Upper lobe of right lung (tissue), 1 donor: ENCODE data around the gene ITPR3. TPM values are rescaled to one million over a fixed set of nuclear protein-coding genes. Genes with fewer than 3 reads are reported as not detected.
A peak's percentile ranks its signal among the peaks of the same experiment; 100 is the strongest.

Source experiments
- ATAC-seq: fragments of 200-7000 bp; cut with Tn5 transposase; one replicate; pipeline ENCODE4 v1.9.1; 2020; ENCODE audit warnings: mild to moderate bottlenecking, moderate library complexity
- DNase-seq: peaks from one replicate; pipeline ENCODE4 v3.0.0-alpha.2; 2020
- H3K27ac ChIP-seq: fragments of 200-600 bp; one replicate; pipeline ENCODE4 v1.8.0; 2022
- H3K27me3 ChIP-seq: fragments of 200-600 bp; one replicate; pipeline ENCODE4 v1.8.0; 2022; ENCODE audit warnings: mild to moderate bottlenecking
- H3K36me3 ChIP-seq: fragments of 200-600 bp; one replicate; pipeline ENCODE4 v1.8.0; 2022
- H3K4me1 ChIP-seq: fragments of 200-600 bp; one replicate; pipeline ENCODE4 v1.8.0; 2022
- H3K4me3 ChIP-seq: fragments of 200-600 bp; one replicate; pipeline ENCODE4 v1.8.0; 2022; ENCODE audit warnings: mild to moderate bottlenecking
- H3K9me3 ChIP-seq: fragments of 200-600 bp; one replicate; pipeline ENCODE4 v1.8.0; 2022
- CTCF ChIP-seq: fragments of 200-600 bp; IDR thresholded peaks from one replicate; pipeline ENCODE4 v1.8.0; 2022; ENCODE audit warnings: antibody characterized with exemption
- intact Hi-C: fragments of 100-400 bp; cut with DNase I; formaldehyde crosslinking; loops from one replicate; pipeline ENCODE4 v1.11.0; 2022
- total RNA-seq: library from RNA; stranded (reverse); fragmentation: NEBNext Ultra II Directional; extraction: Animal tissue kit (Norgen Biotek cat#: 25700); gene quantifications from one replicate; pipeline ENCODE4 v1.2.1, GENCODE V29; 2021
- donor health status: DM: no; HTN: yes; CAD: no; lungs with severe emphysema.

The ITPR3 gene
- total RNA-seq, 1 donor from 2014 or later = 111 TPM

DNA sequence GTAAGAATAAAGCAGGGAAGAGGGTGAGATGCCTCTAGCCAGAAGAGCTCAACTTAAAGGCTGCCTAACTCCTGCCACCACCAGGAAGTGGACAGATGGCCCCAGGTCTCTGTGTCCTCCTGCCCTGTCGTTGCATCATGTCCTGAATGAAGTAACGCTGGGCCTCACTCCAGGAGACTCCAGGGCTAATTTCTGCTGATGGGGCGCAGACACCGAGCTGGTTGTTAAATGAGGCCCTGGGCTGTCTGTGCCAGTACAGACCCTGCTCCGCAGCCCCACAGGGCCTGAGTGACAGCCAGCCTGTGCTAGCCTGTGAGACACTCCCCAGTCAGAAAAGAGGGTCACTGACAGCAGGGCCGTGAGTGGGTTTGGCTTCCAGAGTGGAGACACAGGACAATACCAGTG lies 119.1 kb downstream of the ITPR3 start:
- H3K4me3 ChIP-seq = no peak overlapping the region
- no peaks in the 10 kb centered on the region for H3K27me3 ChIP-seq
- peaks cover 11% of the 10 kb centered on the region for H3K4me1 ChIP-seq
- intact Hi-C loops = no loop called here
- DNase-seq = no peak
- no peak for TF ChIP-seq CTCF
- peak; percentile 22 for ATAC-seq
- no peak overlapping the region for H3K27ac ChIP-seq
- H3K36me3 ChIP-seq = no peaks in the 10 kb centered on the region
- no peaks in the 10 kb centered on the region for H3K9me3 ChIP-seq

- intact Hi-C loops = no loop called here
- H3K4me1 ChIP-seq = peaks cover 11% of the 10 kb centered on the region
- ATAC-seq (no peak), DNase-seq (no peak)
- no peaks in the 10 kb centered on the region for H3K36me3 ChIP-seq
- no peaks in the 10 kb centered on the region for H3K9me3 ChIP-seq
- H3K27me3 ChIP-seq = no peaks in the 10 kb centered on the region
- H3K4me3 ChIP-seq = no peak overlapping the region
- H3K27ac ChIP-seq = no peak overlapping the region
- no peak for TF ChIP-seq CTCF
Observed at GRCh38 chr6:33740794-33741193, 119.7 kb downstream of the ITPR3 start.

DNA sequence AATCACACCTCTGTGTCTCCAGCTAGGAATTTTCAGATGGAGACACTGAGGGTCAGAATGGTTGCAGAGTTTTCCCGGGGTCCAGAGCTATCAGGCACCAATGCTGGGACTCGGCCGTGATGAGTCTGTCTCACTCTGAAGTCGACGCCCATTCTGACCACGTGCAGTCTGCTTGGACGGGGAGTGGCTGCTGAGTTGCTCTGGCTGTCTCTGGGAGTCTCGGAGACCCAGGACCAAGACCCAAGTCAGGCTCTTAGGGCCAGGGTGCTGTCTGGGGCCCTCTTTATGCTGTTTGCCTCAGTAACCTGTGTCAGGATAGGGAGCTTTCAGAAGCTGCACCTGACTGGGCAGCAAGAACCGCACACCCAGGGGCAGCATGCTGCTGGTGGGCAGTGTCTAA lies 121.0 kb downstream of the ITPR3 start:
- ATAC-seq = no peak
- no peaks in the 10 kb centered on the region for H3K36me3 ChIP-seq
- DNase-seq = no peak
- intact Hi-C loops = no loop called here
- H3K27ac ChIP-seq = no peak overlapping the region
- H3K9me3 ChIP-seq = no peaks in the 10 kb centered on the region
- H3K4me3 ChIP-seq = no peak overlapping the region
- TF ChIP-seq CTCF = no peak
- no peaks in the 10 kb centered on the region for H3K27me3 ChIP-seq
- H3K4me1 ChIP-seq = peaks cover 11% of the 10 kb centered on the region

DNA sequence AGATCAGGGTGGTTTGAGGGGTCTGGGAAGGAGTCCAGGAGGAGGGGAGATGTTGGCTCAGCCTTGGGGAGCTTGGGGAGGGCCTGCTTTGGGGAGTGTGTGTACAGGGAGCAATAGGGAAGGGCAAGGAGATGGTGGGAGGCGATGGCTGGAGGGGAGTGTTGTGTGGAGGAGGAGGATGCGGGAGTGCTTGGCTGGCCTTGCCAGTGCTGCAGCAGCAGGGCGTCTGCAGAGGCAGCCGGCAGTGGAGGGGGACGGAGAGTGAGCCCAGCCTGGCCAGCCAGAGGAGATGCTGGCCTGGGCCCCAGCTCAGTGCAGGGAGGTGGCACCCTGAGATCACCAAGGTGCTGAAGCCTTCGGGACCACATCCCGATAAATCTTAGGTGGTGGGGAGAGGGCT lies 121.7 kb downstream of the ITPR3 start:
- DNase-seq (no peak), ATAC-seq (no peak)
- no peaks in the 10 kb centered on the region for H3K27me3 ChIP-seq
- no peak overlapping the region for H3K27ac ChIP-seq
- no peaks in the 10 kb centered on the region for H3K9me3 ChIP-seq
- TF ChIP-seq CTCF = no peak
- no peak overlapping the region for H3K4me3 ChIP-seq
- intact Hi-C loops = no loop called here
- no peaks in the 10 kb centered on the region for H3K36me3 ChIP-seq
- peaks cover 11% of the 10 kb centered on the region for H3K4me1 ChIP-seq

DNA sequence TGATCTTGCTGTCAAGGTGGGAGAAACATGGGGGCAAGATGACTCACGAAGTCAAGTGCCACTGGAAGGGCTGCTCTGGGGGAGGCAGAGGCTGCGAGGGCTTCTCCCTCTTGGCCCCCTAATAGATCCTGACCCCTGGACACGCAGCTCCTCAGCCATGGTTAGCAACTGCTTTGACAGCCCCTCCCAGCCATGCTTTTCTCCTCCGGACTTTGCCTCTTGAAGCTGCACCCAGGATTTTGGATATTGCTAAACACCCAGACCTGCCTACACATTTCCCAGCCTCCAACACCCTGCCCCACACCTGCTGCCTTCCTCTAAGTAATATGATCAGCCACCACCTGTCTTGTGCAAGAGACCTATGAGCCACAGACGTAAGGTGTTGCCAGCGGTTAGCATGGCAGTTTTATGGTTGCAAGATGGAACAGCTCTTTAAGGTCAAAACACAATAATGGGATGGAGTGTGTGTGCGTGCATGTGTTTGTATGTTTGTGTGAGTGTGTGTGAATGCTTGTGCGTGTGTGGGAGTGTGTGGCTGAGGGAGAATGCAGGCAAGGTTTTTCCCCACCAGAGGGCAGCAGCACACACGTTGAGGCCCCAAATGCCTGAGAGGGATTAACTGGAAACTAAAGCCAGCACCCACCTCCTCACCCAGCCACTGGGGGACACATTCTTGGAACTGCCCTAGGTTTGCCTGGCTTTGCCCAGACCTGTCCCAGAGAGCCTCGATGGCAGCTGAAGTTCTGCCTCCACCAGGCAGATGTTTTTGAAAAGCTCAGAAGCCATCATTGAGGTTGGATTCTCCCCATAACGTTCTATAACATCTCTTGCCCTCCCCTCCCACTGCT lies 123.1 kb downstream of the ITPR3 start:
- Histone ChIP-seq H3K27ac (peak overlapping the region; percentile 84), H3K36me3 (no peaks in the 10 kb centered on the region), H3K27me3 (no peaks in the 10 kb centered on the region), H3K4me3 (peak overlapping the region; percentile 48), H3K4me1 (peaks cover 11% of the 10 kb centered on the region), H3K9me3 (no peaks in the 10 kb centered on the region)
- ATAC-seq (peak; percentile 79), DNase-seq (no peak)
- intact Hi-C loops = no loop called here
- peak; percentile 86 for TF ChIP-seq CTCF
